DMS114 treated with DMSO at 0.1 percent for 48 hours (cell line): Measurements from ENCODE around the gene TMED10.
"Not testable (repeated sequence)": the region's sequence is repeated elsewhere in the genome, so short reads cannot be mapped to it uniquely, and the experiment has no call there.

Experiments
- DNase-seq: peaks from one replicate; lab custom pipeline; 2025; ENCODE audit not compliant: unreplicated experiment; lab: John Stamatoyannopoulos, UW

Gene TMED10

DNA sequence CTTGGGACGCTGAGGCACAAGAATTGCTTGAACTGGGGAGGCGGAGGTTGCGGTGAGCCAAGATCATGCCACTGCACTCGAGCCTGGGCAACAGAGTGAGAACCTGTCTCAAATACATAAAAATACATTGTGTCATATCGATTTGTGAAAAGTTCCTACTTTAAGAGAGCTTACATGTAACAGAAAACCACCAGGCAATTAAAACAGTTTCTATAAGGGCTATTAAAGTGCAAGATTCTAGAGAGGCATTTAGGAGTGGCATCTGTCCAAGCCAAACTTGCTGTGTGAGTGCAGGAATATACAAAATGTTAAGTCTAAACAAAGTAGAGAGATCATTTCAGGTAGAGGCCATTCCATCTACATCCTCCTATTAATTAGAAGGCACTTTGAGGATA, 47.8 kb downstream of the TMED10 start:
- no peak for DNase-seq

- no peak for DNase-seq
Measured at GRCh38 chr14:75127903-75128595, 48.4 kb downstream of the TMED10 start.

DNA sequence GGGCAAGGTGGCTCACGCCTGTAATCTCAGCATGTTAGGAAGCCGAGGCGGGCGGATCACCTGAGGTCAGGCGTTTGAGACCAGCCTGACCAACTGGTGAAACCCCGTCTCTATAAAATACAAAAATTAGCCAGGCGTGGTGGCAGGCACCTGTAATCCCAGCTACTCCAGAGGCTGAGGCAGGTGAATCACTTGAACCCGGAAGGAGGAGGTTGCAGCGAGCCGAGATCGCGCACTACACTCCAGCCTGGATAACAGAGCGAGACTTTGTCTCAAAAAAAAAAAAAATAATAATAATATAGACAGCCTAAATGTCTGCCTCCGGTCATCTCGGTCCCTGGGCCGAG, 49.0 kb downstream of the TMED10 start:
- not testable (repeated sequence) for DNase-seq

DNA sequence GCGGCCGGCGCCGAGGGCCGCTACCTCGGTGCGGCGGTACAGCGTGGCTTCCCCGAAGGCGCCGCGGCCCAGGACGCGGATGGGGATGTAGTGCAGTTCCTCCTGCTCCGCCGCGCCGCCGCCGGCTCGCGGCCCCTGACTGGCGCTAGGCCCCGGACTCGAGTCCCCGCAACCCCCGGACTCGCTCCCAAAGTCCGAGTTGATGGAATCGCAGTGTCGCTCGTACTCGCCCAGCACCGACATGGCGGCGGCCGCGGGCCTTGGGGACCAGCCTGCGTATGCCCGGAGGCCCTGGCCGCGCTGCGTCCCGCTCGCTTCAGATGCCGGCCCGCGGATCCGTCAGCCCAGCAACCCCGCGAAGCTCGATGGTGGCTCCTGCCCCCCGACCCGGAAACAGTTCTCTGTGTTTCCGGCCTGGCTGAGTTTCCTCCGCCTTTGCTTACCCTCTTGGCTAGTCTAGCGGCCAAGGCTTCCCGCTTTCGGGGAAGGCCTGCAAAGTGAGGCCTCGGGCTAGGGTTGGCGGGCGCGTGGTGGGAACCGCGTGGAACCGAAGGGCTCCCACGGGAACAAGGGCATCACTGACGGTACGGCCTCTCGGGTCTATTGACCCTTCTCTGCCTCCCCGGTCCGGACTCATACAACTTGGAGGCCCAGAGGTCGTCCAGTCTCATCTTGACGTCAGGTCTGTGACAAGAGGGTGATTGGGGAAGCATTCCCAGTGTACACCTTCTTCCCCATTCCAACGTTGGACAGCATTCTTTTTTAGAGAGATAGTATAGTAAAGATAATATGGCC, 49.5 kb downstream of the TMED10 start, which contains the start of gene NEK9:
TSS of gene NEK9 (minus strand) at position 370 of the 795 bp plus-strand sequence. CDS start at position 243, 127 bp downstream.
- DNase-seq, result peak; percentile 74

- no peak for DNase-seq
Measured at GRCh38 chr14:75126121-75126544, 50.3 kb downstream of the TMED10 start.

GRCh38 chr14:75125617-75126016, 50.8 kb downstream of the TMED10 start:
- no peak for DNase-seq

DNA sequence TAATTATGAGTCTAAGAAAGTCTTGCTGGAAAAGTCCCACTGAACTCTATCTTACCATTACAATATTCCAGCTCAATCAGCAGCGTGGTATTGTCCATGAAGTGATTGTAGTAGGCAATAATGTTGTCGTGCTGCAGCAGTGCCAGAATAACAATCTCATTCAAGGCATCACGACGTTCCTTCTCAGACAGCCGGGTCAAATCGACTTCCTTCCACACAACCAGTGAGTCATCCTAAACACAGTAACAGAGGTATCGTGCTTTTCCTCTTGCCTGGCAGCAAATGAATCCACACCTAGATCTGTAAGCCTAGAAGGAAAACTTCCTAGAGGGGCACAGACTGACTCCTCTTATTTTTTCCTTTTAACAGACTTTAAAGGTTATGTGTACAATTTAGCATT, 52.4 kb downstream of the TMED10 start:
- DNase-seq, result no peak

GRCh38 chr14:75121552-75121951, 54.9 kb downstream of the TMED10 start:
- no peak for DNase-seq

- no peak for DNase-seq
Measured at GRCh38 chr14:75120541-75121291, 55.7 kb downstream of the TMED10 start.

DNA sequence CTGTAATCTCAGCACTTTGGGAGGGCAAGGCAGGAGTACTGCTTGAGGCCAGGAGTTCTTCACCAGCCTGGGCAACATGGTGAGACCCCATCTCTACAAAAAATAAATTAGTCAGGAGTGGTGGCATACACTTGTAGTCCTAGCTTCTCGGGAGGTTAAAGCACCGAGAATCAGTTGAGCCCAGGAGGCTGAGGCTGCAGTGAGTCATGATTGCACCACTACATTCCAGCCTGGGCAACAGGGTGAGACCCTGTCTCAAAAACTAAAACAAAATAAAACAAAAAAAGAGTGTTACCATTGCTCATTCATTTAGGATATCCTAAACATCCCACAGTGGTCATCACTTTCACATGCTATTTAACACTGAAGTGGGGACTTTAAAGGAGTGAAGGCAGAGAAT, 57.4 kb downstream of the TMED10 start:
- DNase-seq, result no peak

GRCh38 chr14:75113932-75114539, 62.4 kb downstream of the TMED10 start:
- no peak for DNase-seq

DNA sequence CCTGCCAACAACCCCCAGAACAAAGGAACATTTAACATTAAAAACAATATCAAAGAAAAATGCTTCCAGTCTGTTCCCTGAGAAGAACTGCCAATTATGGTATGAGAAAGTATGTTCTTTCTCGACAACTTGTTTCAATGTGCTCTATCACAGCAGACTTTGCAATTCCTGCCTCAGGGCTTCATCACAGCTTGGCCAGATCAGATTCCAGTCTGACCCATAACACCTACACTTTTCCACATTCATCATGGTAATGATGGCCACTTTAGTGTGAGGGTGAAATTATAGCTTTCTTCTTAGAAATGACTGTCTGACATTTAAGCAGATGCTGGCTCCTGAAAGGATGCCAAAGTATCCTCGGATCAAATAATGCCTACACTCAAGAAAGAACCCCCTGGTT, 66.5 kb downstream of the TMED10 start:
- no peak for DNase-seq

DNA sequence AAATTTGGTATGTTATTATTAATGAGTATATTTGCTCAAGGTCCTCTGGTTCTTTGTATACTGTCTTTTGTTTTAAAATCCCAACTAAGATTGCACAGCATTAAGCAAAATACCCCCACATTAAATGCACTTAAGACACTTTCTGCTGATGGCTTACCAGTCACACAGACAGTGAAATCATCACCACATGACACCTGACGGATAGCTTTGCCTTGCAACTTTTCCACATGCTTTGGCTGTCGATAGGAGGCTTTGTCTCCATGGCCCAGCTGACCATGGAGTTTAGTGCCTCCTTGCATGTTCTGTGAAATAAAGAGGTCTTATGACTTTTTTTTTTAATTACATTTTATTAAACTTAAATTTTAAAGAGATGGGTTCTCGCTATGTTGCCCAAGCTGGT, 69.2 kb downstream of the TMED10 start:
- no peak for DNase-seq

- no peak for DNase-seq
Measured at GRCh38 chr14:75101491-75101890, 74.9 kb downstream of the TMED10 start.

GRCh38 chr14:75098682-75099081, 77.7 kb downstream of the TMED10 start:
- no peak for DNase-seq

DNA sequence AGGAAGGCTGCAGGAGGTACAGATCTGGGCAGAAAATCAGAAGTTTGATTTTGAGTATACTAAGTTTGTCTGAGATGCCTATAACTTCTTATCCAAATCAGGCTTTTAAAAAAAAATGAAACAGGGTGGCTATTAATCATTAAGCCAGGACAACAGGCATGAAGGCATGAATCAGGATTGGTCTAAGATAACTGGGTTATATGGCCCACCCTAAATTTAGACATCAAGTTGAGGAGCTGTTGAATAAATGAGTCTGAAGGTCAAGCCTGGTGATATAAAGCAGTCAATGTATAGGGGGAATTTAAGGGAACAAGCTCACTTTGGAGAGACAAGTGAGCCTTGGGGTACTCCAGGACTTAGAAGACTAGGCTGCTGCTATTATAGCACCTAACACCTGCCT, 78.2 kb downstream of the TMED10 start:
- DNase-seq, result no peak

GRCh38 chr14:75096959-75097358, 79.5 kb downstream of the TMED10 start:
- DNase-seq, result no peak

- DNase-seq, result no peak
Measured at GRCh38 chr14:75095690-75096089, 80.7 kb downstream of the TMED10 start.

DNA sequence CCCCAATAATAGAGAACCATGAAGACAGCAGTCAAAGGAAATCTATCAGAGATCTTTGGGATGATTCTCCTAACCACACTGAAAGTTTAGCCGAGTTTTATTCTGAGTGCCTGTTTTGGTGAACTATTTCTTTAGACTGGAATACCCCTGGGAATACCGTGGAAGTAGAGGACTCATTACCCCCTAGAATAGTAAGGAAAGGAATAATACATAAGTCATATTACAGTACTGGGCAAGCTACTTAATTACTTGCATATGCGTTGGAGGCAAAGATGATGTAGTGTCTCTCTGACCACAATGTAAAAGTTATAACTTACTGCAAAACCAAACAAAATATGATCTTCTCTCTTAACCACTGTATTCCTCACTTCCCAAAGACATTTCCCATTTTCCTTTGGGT, 81.5 kb downstream of the TMED10 start:
- DNase-seq, result no peak

GRCh38 chr14:75092698-75093097, 83.7 kb downstream of the TMED10 start:
- no peak for DNase-seq

GRCh38 chr14:75091251-75091650, 85.2 kb downstream of the TMED10 start:
- no peak for DNase-seq
